Stimulated activated naive CD8-positive, alpha-beta T cell treated with anti-CD3 and anti-CD28 coated beads, Interleukin-15, Interleukin-2, amounts not matched to agents 100 ng/mL and 50 ng/mL, for 24 hours (primary cell): Measurements from ENCODE around the gene DNAJC8.

Source experiments
- H3K27ac Mint-ChIP-seq: one replicate; pipeline ENCODE4 v1.8.0; 2021; ENCODE audit warnings: mild to moderate bottlenecking, mixed read lengths
- H3K27me3 Mint-ChIP-seq: one replicate; pipeline ENCODE4 v1.8.0; 2021; ENCODE audit warnings: mixed read lengths
- H3K36me3 Mint-ChIP-seq: one replicate; pipeline ENCODE4 v1.8.0; 2021; ENCODE audit warnings: low read depth, mixed read lengths
- H3K4me1 Mint-ChIP-seq: one replicate; pipeline ENCODE4 v1.8.0; 2021; ENCODE audit warnings: low read depth, mixed read lengths
- H3K4me3 Mint-ChIP-seq: one replicate; pipeline ENCODE4 v1.8.0; 2021; ENCODE audit warnings: mild to moderate bottlenecking, mixed read lengths
- H3K9me3 Mint-ChIP-seq: one replicate; pipeline ENCODE4 v1.8.0; 2021; ENCODE audit warnings: mixed read lengths

DNAJC8 gene

GRCh38 chr1:28173980-28174297 lies 58.9 kb downstream of the DNAJC8 start:
- Mint-ChIP-seq H3K4me1 (peaks cover 59% of the 10 kb centered on the region), H3K27me3 (peaks cover 35% of the 10 kb centered on the region), H3K9me3 (no peaks in the 10 kb centered on the region), H3K36me3 (no peaks in the 10 kb centered on the region), H3K4me3 (no peak overlapping the region), H3K27ac (no peak overlapping the region)

GRCh38 chr1:28173151-28173979 lies 59.5 kb downstream of the DNAJC8 start:
- Mint-ChIP-seq H3K4me3 (no peak overlapping the region), H3K9me3 (no peaks in the 10 kb centered on the region), H3K27me3 (peaks cover 29% of the 10 kb centered on the region), H3K27ac (no peak overlapping the region), H3K36me3 (no peaks in the 10 kb centered on the region), H3K4me1 (peaks cover 65% of the 10 kb centered on the region)

GRCh38 chr1:28172713-28173150 lies 60.1 kb downstream of the DNAJC8 start:
- Mint-ChIP-seq H3K27me3 (peaks cover 27% of the 10 kb centered on the region), H3K4me3 (peak overlapping the region; percentile 25), H3K36me3 (no peaks in the 10 kb centered on the region), H3K4me1 (peaks cover 67% of the 10 kb centered on the region), H3K9me3 (no peaks in the 10 kb centered on the region), H3K27ac (peak overlapping the region; percentile 27)

- Mint-ChIP-seq H3K9me3 (no peaks in the 10 kb centered on the region), H3K4me1 (peaks cover 62% of the 10 kb centered on the region), H3K27me3 (peaks cover 25% of the 10 kb centered on the region), H3K4me3 (no peak overlapping the region), H3K27ac (no peak overlapping the region), H3K36me3 (no peaks in the 10 kb centered on the region)
Measured at GRCh38 chr1:28171246-28171645, 61.6 kb downstream of the DNAJC8 start.

- H3K36me3 Mint-ChIP-seq, result no peaks in the 10 kb centered on the region
- peaks cover 57% of the 10 kb centered on the region for H3K4me1 Mint-ChIP-seq
- no peak overlapping the region for H3K27ac Mint-ChIP-seq
- H3K27me3 Mint-ChIP-seq, result peaks cover 33% of the 10 kb centered on the region
- H3K4me3 Mint-ChIP-seq, result no peak overlapping the region
- no peaks in the 10 kb centered on the region for H3K9me3 Mint-ChIP-seq
Measured at GRCh38 chr1:28170001-28170596, 62.7 kb downstream of the DNAJC8 start.

GRCh38 chr1:28163496-28164161 lies 69.2 kb downstream of the DNAJC8 start:
- H3K27ac Mint-ChIP-seq, result no peak overlapping the region
- H3K36me3 Mint-ChIP-seq, result no peaks in the 10 kb centered on the region
- H3K9me3 Mint-ChIP-seq, result no peaks in the 10 kb centered on the region
- no peak overlapping the region for H3K4me3 Mint-ChIP-seq
- peaks cover 47% of the 10 kb centered on the region for H3K27me3 Mint-ChIP-seq
- peaks cover 11% of the 10 kb centered on the region for H3K4me1 Mint-ChIP-seq

GRCh38 chr1:28162151-28162550 lies 70.7 kb downstream of the DNAJC8 start:
- Mint-ChIP-seq H3K36me3 (no peaks in the 10 kb centered on the region), H3K4me1 (peaks cover 3% of the 10 kb centered on the region), H3K9me3 (no peaks in the 10 kb centered on the region), H3K27me3 (peaks cover 46% of the 10 kb centered on the region), H3K4me3 (no peak overlapping the region), H3K27ac (no peak overlapping the region)

- Mint-ChIP-seq H3K4me3 (no peak overlapping the region), H3K27ac (no peak overlapping the region), H3K27me3 (peaks cover 42% of the 10 kb centered on the region), H3K9me3 (no peaks in the 10 kb centered on the region), H3K36me3 (no peaks in the 10 kb centered on the region), H3K4me1 (no peaks in the 10 kb centered on the region)
Measured at GRCh38 chr1:28161751-28162150, 71.1 kb downstream of the DNAJC8 start.

GRCh38 chr1:28160782-28161266 lies 72.0 kb downstream of the DNAJC8 start:
- no peak overlapping the region for H3K27ac Mint-ChIP-seq
- no peaks in the 10 kb centered on the region for H3K9me3 Mint-ChIP-seq
- peaks cover 34% of the 10 kb centered on the region for H3K27me3 Mint-ChIP-seq
- no peaks in the 10 kb centered on the region for H3K36me3 Mint-ChIP-seq
- H3K4me3 Mint-ChIP-seq, result no peak overlapping the region
- no peaks in the 10 kb centered on the region for H3K4me1 Mint-ChIP-seq

- H3K9me3 Mint-ChIP-seq, result no peaks in the 10 kb centered on the region
- no peaks in the 10 kb centered on the region for H3K36me3 Mint-ChIP-seq
- H3K4me3 Mint-ChIP-seq, result no peak overlapping the region
- H3K4me1 Mint-ChIP-seq, result no peaks in the 10 kb centered on the region
- no peak overlapping the region for H3K27ac Mint-ChIP-seq
- peaks cover 29% of the 10 kb centered on the region for H3K27me3 Mint-ChIP-seq
Measured at GRCh38 chr1:28159680-28160079, 73.1 kb downstream of the DNAJC8 start.

- H3K4me1 Mint-ChIP-seq, result no peaks in the 10 kb centered on the region
- no peaks in the 10 kb centered on the region for H3K9me3 Mint-ChIP-seq
- H3K36me3 Mint-ChIP-seq, result no peaks in the 10 kb centered on the region
- H3K4me3 Mint-ChIP-seq, result no peak overlapping the region
- peaks cover 25% of the 10 kb centered on the region for H3K27me3 Mint-ChIP-seq
- H3K27ac Mint-ChIP-seq, result no peak overlapping the region
Measured at GRCh38 chr1:28159243-28159642, 73.6 kb downstream of the DNAJC8 start.

- no peaks in the 10 kb centered on the region for H3K9me3 Mint-ChIP-seq
- no peaks in the 10 kb centered on the region for H3K36me3 Mint-ChIP-seq
- H3K4me1 Mint-ChIP-seq, result no peaks in the 10 kb centered on the region
- H3K27ac Mint-ChIP-seq, result no peak overlapping the region
- H3K27me3 Mint-ChIP-seq, result peaks cover 22% of the 10 kb centered on the region
- H3K4me3 Mint-ChIP-seq, result no peak overlapping the region
Measured at GRCh38 chr1:28157894-28158293, 74.9 kb downstream of the DNAJC8 start.

- Mint-ChIP-seq H3K9me3 (no peaks in the 10 kb centered on the region), H3K36me3 (no peaks in the 10 kb centered on the region), H3K27me3 (peaks cover 17% of the 10 kb centered on the region), H3K4me1 (no peaks in the 10 kb centered on the region), H3K4me3 (no peak overlapping the region), H3K27ac (no peak overlapping the region)
Measured at GRCh38 chr1:28156821-28157220, 76.0 kb downstream of the DNAJC8 start.

GRCh38 chr1:28155628-28156027 lies 77.2 kb downstream of the DNAJC8 start:
- H3K4me1 Mint-ChIP-seq, result no peaks in the 10 kb centered on the region
- peaks cover 2% of the 10 kb centered on the region for H3K36me3 Mint-ChIP-seq

GRCh38 chr1:28154078-28154594 lies 78.7 kb downstream of the DNAJC8 start:
- H3K4me3 Mint-ChIP-seq, result no peak overlapping the region
- no peaks in the 10 kb centered on the region for H3K9me3 Mint-ChIP-seq
- H3K36me3 Mint-ChIP-seq, result peaks cover 11% of the 10 kb centered on the region
- no peaks in the 10 kb centered on the region for H3K4me1 Mint-ChIP-seq
- H3K27me3 Mint-ChIP-seq, result peaks cover 8% of the 10 kb centered on the region
- no peak overlapping the region for H3K27ac Mint-ChIP-seq

More at GRCh38 chr1:28155628-28156027, 77.2 kb downstream of the DNAJC8 start:
- Mint-ChIP-seq H3K9me3 (no peaks in the 10 kb centered on the region), H3K4me3 (no peak overlapping the region), H3K27me3 (peaks cover 9% of the 10 kb centered on the region), H3K27ac (no peak overlapping the region)
